Measurements from ENCODE around the gene SGMS1.
"Not testable (repeated sequence)": the region's sequence is repeated elsewhere in the genome, so short reads cannot be mapped to it uniquely, and the experiment has no call there.

The SGMS1 gene

DNA sequence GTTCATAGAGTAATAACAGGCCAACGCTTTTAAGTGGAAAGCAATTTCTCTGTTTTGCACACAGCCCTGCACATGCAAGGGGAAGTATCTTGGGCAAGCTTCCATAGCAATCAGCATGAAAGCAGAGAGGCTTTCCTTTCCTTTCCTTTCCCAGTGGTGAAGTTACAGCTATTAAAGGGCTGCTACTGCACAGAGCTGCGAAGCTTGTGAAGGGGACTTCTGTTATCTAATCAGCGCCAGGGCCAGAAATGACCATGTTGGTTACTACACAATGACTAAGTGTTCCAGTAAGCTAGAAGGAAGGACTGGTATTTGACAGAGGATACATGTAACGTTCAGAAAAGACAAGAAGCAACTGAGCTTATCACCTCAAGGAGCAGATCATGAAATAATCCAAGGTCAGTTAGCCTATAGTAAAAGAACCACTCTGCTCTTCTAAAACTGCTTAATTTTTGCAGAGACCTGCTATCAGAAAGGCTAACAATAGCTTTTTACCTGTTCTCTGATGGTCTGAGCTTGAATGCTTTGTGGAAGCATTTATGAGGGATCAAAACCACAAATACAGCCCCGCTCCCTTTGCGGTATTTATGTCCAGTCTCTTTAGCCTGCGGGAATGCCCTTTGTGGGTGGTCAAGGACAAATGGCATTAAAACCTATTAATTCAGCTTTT, 45.9 kb downstream of the SGMS1 start:
- no peak for DNase-seq

DNA sequence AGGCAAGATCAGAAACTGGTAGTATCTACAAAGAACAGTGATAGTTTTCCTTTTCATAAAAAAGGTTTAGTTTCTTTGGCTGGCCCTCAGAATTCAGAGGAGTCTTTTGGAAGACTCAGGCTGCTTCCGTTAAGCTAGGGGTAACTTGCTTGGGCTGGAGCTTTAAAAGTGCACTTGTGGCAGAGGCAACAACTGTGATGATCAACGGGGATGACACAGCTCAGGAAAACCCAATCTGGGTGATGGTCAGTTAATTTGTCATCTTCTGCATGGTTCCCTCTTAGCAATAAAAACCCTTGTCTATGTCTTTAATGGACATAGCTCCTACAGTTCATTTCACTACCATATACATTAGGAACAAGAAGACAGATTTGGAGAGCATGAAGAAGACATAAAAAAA, 46.7 kb downstream of the SGMS1 start:
- no peak for DNase-seq

DNA sequence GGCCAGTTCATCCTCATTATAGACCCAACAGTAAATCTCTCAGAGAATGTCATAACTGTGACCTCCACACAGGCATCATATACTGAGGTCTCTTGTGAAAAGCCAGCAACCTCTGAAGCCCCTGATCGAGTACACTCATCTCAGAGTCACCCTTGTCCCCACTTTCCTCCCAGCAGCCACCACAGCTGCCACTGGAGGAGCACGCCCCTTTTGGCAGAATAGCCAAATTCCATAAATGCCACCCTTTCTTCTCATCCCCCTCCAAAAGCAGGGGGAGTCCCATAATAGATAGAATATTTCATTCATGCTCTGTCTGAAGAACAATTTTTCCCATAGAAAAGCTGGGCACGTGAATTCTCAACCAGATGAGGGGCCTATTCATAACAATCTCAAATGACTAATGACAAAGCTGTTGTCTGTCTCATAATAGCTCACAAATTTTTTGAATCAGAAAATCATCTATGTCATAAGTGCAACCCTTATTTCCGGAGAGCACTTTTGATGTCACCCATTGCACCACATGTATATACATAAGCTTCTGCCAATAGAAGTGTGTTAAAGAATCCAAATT, 47.4 kb downstream of the SGMS1 start:
- no peak for DNase-seq

DNA sequence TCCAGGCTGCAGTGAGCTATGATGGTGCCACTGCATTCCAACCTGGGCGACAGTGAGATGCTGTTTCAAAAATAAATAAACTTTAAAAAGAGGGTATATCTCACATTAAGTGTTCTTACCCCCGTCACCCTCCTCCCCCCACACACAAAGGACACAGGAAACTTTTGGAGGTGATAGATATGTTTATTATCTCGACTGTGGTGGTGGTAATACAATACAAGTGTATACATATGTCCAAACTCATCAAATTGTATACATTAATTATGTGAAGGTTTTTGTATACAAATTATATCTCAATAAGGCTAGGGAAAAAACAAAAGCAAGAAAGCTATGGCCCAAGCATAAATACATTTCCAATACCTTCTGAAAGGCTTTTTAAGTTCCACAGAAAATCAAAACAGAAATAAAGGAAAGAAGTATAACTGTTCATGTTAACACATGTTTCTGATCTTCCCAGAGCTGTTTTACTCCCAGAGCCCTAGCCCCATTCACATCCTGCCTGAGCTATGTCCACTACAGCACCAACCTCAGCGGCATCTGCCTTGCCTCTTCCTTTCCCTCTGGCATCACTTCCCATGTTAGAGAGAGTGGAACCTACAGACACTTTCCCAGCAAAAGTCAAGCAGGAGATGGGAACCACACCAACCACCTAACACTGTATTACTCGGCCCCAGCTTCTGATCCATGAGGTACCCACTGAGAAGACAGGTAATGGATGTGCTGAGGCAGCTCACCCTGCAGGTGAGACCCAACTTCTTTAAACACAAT, 48.1 kb downstream of the SGMS1 start:
- no peak for DNase-seq

DNA sequence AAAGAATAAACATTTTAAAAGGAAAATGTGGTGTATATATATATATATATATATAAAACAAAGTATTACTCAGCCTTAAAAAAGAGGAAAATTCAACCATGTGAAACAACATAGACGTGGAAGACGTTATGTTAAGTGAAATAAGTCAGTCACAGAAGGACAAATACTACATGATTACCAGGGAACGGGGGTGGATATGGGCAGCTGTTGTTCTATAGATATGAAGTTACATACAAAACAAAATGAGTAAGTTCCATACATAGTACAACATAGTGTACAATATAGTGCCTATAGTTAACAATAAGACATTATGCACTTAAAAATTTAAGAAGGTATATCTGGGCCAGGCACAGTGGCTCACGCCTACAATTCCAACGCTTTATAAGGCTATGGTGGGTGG, 48.8 kb downstream of the SGMS1 start:
- no peak for DNase-seq

DNA sequence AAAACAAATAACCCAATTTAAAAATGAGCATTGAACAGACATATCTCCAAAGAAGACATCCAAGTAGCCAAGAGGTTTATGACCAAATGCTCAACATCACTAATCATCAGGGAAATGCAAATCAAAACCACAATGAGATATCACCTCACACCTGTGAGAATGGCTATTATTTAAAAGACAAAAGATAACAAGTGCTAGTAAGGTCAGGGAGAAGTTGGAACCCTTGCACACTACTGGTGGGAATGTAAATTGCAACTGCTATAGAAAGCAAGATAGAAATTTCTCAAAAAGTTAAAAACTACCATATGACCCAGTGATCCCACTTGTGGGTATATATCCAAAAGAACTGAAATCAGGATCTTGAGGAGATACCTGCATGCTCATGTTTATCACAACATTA, 49.5 kb downstream of the SGMS1 start:
- DNase-seq = no peak

DNA sequence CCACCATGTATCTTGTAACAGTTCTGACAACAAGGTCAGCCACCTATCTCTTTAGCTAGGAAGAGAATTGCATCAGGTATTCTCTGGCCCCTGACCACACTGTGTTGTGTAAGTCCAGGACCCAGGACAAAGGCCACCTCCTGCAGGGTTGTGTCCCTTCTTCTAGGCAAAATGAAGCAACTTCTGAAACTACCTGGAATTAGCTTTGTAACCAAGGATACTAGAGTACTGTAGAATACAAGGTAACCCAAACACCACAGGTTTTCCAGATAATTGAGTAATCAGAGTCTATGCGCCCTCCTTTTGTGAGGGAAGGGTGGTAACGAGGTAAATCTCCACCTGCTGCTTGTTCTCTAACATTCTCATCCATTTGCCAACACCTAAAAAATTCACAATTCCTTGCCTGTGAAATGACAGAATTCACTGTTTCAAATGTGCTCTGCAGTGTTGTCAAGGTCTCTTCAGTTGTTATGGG, 51.7 kb downstream of the SGMS1 start:
- DNase-seq = no peak

DNA sequence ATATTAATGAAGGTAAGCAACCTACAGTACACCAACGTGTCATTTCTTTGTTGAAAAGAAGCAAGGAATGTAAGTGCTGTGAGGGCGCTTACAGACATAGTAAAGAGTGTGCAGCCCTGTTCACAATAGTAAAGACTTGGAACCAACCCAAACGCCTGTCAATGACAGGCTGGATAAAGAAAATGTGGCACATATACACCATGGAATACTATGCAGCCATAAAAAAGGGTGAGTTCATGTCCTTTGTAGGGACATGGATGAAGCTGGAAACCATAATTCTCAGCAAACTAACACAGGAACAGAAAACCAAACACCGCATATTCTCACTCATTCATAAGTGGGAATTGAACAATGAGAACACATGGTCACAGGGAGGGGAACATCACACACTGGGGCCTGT, 55.0 kb downstream of the SGMS1 start:
- DNase-seq = not testable (repeated sequence)

DNA sequence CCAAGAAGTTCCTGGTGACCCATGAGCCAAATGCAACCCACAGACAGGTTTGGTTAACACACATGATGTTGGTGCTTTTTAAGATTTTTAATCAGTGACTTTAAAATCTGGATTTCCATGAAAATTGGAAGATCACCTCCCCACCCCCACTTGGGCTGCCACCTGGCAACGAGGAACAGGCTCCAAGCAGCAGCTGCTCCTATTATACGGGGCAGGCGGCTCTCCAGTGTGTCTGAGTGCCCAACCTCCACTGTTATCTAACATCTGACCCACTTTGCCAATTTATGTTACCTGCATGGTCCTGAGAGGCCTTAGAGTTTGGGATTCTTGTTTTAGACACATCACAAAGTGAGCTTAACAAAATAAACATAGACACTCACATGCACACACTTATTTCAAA, 56.4 kb downstream of the SGMS1 start:
- DNase-seq = no peak

DNA sequence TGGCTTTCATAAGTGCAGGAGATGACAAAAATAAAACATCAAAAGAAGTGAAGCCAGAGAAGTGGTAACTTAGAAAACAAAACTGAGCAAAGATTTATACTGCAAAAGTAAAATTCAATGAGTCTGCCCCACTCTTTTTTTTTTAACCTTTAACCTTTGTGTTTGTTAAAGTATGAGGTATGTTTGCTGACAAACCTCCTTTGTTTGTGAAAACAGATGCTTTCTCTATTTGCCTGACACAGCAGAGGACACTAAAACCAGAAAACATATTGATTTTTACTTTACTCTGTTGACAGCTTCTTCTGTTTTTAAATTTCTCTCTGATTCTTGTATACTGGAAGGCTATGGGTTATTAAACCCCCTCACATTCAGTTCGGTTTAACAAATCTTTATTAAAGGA, 57.6 kb downstream of the SGMS1 start:
- DNase-seq = no peak

DNA sequence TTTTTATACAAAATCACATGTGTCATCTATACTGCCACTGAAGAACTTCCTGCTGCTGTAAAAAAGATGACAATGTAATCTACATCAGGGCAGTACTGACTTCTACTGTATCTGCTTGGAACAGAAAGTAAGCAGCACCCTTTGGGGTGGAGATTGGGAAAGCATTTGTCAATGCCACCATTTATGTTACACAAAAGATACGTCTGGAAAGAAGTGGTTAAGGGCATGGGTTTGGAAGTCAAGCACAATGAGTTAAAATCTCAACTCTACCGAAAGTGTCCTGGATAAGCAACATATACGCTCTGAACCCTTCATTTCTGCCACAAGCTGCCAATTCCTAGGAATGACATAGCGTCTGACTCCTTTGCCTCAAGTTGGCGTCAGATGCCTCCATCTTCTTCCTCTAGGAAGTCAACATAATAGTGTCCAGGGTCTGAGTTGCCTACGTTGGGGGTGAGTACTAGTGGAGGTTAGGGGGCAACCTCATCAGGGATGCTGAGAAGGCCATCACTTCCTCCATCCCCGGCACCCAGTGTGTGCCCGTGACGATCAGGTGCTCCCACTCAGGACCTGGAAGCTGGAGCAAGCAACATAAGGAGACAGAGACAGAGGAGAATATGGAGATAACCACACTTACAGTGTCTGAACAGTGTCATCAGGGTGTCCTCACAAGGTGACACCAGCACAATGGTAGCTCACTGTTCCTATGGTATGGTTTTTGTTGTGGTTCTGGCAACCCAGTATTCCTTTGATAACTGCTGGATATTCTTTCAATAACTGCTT, 58.3 kb downstream of the SGMS1 start:
- DNase-seq = no peak

DNA sequence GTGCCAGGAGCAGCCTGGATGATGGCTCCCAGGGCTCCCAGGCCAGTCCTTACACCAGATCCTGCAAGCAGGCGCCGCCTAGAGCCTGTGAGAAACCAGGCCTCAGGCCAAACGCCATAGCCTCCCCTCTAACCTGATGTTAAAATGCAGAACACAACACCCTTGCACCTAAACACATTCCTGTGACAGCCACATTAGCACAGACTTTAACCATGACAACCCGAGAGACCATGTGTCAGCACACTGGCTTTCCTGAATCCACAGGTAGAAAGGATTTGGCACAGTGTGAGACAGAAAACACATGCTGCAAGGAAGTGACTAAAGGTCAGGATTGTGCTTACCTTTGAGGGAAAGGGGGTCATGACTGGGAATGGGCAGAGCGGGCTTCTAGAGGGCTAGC, 59.9 kb downstream of the SGMS1 start:
- DNase-seq = no peak

DNA sequence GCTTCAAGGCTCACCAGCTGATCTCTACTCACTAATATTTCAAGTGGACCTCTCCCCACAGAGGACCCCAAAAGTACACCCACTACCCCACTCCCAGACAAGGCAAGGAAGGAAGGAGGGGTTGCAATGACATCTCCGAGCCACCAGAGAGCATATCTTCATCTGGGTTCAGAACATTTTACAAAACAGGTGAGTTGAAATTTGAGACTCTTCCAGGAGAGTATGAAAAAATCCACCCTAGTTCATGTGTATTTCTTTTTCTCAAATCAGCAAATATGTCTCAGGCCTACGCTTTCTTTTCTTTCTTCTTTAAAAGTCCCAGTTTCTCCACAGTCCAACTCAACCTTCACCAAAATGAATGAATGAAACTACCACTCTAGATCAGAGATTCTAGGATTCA, 61.9 kb downstream of the SGMS1 start:
- DNase-seq = no peak

DNA sequence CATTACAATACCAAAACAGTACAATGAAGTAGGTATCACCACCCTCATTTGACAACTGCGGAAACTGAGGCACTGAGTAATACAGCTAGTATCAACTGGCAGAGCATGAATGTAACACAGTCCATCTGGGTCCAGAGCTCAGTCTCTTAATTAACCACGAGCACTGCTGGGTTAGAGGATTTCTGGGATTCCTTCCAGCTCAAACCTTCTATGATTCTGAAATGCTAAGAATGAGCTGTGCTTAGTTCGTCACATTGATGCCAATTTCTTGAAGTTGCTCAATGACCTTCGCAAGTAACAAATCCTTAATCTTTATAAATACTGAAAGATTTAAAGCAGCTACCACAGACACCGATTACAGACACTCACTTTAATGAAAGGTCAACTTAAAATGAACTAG, 62.5 kb downstream of the SGMS1 start:
- DNase-seq = no peak

DNA sequence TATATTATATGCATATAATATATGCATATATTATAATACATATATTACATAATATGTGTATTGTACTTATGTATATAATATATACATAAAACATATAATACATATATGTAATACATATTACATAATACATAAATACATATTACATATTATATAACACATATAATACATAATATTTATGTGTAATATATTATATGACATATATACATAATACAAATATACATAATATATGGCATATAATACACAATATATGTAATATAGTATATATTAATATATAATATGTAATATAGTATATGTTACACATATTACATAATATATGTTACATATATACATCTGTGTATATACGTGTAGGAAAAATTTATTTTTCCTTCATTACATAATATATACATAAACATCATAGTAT, 63.4 kb downstream of the SGMS1 start:
- no peak for DNase-seq

DNA sequence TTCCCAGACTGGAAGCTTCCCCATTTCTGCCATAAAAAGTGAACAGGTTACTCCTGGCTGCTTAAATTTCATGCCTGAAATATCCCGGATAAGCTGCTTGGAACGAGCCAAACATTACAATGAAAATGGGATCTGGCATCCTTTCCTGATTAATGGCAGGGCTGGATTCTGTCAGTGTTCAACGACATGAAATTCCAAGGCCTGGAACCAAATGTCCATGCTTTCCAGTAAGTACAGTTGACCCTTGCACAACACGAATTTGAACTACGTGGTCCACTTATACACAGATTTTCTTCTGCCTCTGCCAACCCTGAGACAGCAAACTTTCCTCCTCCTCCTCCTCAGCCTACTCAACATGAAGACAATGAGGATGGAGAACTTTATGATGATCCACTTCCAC, 65.4 kb downstream of the SGMS1 start:
- DNase-seq = no peak

DNA sequence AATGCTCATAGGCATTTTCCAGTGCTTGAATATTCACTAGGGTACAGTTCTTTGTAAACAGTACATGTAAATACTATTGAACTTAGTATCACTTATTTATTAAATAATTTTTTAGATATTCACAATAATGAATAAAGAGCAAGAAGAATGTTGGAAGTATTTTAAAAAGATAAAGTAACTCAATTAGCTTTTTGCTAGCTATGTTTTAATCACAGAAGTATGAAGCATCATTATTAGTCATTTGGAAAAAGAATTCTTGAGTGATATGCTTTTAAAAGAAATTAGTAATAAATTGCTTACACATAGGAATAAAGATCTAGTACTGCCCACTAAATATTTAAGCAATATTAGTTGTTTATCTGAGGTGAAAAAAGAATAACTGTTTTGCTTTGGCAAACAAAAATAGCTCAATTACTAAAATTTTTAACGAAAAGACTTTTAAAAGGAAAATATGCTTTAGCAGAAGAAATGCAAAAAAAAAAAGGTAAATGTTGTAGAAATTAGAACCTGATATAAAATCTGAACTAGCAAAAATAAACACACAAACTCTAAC, 66.5 kb downstream of the SGMS1 start:
- no peak for DNase-seq

DNA sequence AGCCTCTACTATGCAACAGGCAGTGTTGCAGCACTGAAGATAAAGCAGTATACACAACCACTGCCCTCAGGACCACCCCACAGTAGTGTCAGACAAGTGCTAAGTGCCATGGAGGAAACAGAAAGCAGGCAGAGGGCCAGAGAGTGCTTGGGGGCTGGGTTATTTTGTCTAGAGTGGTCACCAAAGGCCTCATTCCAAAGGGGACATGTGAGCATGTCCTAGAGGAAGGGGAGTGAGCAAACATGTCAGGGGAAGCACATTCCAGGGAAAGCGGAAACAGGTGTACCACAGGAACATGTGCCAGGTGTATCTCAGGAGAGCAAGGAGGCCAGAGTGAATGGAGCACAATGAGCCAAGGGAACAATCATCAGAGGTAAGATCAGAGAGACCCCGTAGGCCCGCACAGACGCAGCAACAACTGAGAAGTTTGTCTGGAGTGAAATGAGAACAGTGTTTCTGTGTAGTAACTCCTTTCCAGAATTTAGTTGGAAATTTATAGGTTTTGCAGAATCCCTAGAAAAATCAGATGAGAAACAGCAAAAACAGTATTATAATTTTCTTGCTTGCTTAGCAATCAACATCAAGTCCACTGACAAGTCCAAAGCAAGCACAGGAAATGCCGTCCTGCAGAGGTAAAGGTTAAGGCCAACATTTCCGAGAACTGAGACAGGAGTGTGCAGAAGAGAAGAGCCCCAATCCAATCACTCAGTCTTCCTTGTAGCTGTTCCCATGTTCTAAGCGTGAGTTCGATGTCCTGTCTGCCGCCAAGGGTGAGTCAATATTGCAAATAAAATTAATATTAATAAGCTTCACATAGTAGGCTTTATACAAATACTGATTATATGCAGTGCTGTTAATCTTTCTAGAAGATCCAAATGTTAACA, 67.3 kb downstream of the SGMS1 start:
- DNase-seq = no peak

DNA sequence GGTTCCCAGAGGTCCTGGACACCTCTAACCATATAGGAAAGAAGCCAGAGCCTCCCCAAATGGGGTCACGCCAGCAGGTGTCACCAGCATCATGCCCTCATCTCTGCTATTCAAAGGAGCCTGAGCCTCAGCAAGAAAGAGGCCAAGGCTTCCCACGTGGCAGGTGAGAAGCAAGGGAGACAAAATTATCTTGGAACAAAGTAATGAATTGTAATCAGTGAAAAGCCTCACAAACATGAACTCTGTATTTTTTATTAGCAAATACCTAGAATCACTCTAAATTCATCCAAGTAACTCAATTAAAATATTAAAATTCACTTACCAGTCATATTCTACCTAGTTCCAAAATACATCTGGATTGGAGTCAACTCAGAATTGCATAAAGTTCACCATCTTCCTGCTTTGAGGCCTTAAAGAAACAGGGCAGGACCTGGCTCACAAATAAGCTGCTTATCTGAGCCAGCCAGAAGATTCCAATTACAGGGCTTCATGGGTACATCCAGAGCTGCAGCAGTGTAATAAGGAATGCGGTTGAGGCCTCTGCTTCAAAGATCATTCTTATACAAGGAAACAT, 68.7 kb downstream of the SGMS1 start:
- DNase-seq = no peak

DNA sequence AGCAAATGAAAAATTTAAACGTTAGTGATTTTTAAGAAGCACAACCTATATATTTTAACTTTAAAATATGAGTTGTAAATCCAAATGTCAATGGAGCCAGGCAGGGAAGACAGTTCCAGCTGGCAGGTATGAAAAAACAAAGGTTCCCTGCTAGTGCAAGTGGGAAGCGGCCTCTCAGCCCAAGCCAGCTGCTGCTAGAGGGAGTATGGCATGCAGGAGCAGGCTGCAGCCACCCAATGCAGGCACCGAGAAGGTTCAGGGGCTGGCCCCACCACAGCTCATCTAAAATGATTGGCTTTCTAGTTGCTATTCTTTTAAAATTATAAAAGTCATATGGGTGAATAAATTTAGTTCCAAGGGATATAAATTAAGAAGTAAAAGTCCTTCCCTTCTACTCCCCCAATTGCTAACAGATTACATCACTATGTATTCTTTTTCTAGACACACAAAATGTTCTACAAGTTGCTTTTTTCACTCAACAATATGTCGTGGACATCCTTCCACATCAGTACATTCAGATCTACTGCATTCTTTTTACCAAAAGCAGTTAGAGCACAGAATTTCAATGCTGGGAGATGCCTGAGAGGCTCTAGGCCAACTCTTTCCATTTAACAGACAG, 69.3 kb downstream of the SGMS1 start:
- no peak for DNase-seq

All from activated naive CD4-positive, alpha-beta T cell treated with Interleukin-2 at 50 U/mL for 16 hours (primary cell).